D341Med (cell line): ENCODE data around the gene CNN2.
"Not testable (repeated sequence)": the region's sequence is repeated elsewhere in the genome, so short reads cannot be mapped to it uniquely, and the experiment has no call there.

Experiments used
- DNase-seq: peaks from one replicate; pipeline ENCODE4 v3.0.0; 2012; ENCODE audit warnings: low spot score

CNN2 gene

GRCh38 chr19:1010586-1011510 is 15.6 kb upstream of the CNN2 start:
- DNase-seq = no peak

DNA sequence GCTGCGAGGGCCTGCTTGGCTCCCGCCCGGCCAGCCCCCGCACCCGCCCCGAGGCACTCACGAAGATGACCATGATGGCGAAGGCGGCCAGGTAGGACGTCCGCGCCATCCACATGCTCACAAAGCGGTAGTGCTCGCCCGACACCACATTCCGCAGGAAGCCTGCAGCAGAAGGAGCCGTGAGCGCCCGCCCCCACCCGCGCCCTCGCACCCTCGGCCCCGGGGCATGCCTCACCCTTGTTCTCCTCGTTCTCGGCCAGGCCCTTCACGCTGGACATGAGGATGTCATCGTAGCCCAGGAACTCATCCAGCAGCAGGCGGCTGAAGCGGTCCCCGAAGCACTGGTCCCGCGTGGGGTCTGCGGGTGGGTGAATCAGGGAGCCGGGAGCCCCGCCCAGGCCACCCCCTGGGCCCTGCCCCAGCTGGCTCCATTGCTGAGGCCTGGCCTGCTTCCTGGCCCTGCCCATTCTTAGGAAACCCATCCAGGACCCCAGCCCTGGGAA is 14.5 kb upstream of the CNN2 start:
- DNase-seq = no peak

GRCh38 chr19:1012334-1012733 is 14.1 kb upstream of the CNN2 start:
- no peak for DNase-seq

DNA sequence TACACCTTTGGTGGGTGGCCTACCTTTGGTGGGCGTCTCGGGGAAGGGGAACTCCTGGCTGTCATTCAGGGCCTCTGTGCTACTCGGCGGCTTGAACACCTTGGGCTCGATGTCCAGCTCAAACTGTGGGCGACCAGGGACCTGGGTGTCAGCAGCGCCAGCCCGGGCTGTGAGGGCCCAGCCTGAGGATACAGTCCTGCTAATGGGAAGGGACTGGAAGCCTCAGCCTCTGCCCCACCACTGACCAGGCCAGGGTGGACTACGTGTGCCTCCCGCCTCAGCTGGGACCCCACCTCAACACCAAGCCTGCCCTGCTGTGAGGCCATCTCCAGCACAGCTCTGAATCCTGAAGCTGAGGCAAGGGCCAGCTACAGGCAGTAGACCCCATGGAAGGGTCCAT is 13.2 kb upstream of the CNN2 start:
- no peak for DNase-seq

DNA sequence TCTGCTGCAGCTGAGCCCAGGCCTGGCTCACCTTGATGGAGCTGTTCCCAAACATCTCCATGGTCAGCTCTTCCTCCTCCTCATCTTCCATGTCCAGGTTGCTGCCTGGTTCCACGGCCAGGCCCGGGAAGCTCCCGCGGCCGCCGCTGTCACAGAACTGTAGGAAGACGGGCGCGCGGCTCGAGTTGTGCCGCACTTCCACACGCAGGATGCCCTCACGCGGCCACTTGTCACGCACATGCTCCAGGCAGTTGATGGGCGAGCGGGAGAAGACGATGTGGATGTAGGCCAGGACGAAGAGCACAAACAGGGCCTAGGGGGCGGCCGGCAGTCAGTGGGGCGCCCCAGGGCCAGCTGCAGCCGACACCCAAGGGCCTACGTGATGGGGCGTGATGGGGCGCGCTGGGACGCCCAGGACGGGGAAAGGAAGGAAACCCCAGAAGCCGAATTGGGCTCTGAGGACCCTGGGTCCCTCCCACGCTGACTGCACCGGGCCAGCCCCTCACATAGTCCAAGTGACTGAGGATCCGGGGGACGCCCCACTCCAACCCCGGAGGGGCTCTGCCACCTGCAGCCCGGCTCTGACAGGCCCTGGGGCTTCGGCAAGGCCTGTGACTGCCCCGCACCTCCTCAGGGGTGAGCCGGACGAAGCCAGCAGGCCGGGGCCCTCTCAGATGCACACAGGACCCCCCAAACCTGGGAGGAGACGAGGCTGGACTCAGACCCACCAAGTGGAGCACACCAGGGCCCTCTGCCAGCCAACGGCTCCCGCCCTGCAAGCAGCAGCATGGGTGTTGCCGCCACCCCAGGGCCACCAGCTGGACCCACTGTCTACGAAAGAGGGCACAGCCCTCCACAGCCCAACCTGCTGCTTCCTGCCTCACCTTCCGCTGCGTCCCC is 12.0 kb upstream of the CNN2 start:
- DNase-seq = no peak

DNA sequence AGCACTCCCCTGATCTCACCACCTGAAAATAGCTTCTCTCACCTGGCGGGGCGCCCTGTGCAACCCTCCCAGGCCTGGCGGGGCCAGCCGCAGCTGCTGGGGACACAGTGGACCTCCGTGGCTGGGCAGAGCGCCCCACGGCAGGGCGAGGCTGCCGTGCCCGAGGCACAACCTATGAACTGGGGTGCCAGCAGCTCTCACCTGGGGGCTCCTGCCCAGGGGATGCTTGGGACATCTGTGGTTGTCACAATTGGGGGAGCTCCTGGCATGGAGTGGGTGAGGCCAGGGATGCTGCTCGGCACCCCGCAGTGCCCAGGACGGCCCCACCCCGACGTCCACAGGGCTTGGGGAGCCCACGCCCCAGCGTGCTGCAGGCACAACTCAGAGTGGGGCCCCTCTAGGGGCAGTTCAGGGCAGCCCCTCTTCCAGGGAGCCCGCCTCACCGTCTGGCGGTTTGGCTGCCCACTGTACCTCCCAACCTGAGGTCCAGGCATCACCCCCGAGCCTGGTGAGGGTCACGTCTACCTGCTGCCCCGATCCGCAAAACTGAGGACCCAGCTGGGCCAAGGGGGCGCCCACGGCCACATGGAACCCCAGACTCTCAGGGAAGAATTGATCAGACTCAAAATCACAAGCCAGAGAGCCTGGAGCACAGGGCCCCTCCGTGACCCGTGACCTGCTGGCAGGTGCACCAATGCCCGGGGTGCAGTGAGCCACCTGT is 11.2 kb upstream of the CNN2 start:
- no peak for DNase-seq

GRCh38 chr19:1015782-1016646 is 10.4 kb upstream of the CNN2 start:
- DNase-seq = no peak

DNA sequence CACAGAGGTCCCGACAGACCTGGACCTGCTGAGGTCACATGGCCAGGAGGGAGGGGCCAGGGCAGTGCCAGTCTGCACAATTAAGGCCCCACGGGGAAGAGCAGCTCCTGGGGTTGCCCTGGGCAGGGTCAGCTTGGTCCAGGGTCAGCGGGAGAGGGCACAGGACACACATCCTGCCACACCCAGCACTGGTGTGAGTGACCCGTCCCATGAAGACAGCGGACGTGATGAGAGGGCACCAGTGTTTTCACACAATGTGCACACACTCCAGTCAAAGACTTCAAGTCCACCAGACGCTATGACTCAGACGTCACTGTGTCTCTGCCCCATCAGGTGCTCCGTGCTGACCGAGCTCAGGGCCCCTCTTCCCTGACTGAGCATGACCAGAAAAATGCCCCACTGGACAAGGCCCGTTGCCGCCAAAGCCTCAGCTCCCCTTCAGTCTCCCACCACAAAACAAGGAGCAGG is 9.7 kb upstream of the CNN2 start:
- no peak for DNase-seq

DNA sequence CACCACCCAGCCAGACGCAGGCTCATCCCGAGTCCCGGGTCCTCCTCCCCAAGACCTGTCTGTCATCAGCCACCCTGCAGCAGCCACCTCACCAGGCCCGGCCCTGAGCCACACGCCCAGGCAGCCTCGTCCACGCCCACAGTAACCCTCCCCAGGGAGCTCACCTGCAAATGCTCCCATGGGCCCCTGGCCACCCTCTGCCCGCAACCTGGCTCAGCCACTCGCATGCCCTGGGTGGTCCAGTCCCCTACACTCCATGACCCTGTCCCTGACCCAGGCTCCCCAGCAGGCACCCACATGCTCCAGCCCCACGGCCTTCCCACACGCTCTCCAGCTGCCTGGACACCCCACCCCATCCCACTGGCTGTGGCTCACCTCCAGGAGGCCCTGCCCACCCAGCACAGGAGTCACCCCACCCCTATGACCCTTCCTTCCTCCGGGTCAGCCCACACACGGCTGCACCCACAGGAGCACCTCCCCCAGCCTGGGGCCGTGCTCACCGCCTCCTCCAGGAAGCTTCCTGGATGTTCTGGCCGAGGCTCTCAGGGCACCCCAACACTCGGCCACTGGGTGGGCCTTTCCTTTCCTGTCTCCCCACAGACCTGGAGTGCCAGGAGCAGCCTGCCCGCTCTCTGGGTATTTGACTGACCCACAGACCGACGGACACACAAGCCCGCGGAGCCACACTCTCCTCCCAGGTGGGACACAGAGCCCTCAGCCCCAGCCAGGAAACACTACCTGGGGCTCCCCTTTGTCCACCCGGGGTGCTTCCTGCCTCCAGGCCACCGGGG is 9.1 kb upstream of the CNN2 start:
- no peak for DNase-seq

- no peak for DNase-seq
Measured at GRCh38 chr19:1017906-1018305, 8.5 kb upstream of the CNN2 start.

DNA sequence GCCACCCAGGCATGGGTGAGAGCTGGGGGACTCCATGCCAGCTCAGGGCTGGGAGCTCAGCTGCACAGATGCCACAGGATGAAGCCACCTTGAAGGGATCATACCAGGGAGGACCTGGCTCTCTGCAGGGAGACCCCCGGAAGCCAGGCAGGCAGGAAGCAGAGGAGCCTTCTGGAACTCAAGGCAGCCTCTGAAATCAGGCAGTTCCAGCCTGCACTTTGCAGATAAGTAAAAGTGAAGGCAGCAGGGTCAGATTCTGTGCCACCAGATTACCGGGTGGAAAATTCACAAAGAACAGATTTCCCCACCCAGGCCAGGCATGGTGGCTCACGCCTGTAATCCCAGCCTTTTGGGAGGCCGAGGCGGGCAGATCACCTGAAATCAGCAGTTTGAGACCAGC is 8.0 kb upstream of the CNN2 start:
- no peak for DNase-seq

DNA sequence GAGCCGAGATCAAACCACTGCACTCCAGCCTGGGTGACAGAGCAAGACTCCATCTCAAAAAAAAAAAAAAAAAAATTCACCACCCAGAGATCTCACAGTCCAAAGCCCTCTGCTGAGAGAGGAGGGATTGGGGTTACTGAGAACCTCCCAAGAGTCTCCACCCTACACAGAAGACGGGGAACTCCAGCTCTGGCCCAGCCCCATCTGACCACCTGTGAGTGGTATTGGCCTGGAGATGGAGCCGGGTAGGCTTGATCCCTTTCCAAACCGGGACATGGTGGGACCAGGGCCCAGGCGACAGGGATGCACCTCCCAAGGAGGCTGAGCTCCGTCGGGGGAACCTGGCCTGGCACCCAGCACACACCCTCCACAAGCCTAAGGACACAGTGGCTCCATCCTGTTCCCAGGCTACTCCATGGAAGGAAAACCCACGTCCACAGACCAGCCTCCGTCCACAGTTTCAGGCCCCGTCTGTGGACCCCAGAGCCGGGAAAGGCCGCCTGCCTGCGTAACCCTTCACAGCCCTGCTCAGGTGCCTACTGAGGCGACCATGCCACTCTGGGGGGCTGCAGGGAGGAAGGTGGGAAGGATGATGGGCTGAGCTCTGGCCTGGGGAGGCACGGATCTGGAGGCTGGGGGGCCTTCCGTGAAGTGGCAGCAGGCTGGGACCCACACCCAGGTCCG is 7.3 kb upstream of the CNN2 start:
- DNase-seq = no peak

DNA sequence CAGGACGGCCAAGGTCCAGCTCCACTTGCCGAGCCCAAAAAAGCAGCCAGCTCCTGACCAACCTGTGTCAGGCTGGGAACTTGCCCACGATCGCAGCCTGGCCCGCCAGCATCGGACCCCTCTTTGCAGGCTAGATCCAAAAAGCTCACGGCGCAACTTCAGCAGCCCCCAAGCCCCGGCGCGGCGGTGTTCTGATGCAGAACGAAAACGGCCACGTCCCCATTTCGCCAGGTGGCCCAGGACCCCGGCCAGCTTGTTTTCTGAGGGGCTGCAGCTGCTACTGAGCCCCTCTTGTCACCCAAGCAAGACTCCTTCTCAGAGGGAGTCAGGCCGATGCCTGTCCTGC is 6.8 kb upstream of the CNN2 start:
- DNase-seq = no peak

DNA sequence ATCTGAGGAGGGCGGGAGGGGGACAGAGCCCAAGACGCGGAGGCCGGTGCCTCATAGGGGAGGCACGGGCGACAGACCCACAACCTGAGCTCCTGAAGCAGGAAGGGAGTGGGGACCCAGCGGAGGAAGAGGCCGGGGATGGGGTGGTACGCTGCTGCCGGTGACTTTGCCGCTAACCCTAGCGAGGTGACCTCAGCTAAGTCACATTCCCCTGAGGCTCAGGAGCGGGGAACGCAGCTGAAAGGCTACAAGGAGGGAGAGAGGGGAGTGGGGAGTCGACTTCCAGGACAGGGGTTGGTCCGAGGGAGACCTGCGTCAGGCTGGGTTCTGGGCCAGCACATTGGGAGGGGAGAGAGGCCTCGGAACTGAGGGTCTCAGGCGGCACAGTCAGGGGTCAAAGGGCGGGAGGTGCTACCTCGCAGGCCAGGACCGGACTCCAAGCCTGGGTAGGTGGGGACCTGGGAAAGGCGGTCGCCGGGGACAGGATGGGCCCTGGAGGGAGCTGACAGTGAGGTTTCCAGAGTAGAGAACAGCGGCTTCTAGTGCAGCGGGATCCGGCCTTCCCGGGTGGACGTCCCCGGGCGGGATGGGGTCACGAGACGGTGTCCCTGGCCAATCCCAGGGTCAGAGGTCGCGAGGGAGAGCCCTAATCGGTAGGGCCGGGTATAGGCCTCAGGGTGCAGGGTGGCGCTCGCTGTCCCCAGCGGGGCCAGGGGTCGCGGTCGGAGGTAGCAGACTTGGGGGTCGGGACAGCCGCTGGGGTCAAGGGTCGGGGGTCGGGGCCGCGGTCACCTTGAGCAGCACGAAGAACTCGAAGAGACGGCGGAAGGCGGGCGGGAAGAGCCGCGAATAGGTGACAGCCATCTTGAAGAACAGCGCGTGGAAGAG is 6.2 kb upstream of the CNN2 start:
- DNase-seq = peak; percentile 49

- DNase-seq = peak; percentile 99
Measured at GRCh38 chr19:1020868-1021425, 5.5 kb upstream of the CNN2 start, which contains the start of gene TMEM259. Gene TMEM259, minus strand, starts transcription at chr19:1021123. Its CDS starts 127 bp downstream, at chr19:1020996.

DNA sequence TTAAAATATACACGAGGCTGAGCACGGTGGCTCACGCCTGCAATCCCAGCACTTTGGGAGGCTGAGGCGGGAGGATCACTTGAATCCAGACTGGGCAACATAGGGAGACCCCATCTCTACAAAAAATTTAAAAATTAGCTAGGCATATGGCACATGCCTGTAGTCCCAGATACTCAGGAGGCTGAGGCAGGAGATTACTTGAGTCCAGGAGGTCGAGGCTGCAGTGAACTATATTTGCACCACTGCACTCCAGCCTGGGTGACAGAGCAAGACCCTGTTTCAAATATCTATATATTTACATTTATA is 2.6 kb upstream of the CNN2 start:
- DNase-seq = not testable (repeated sequence)

GRCh38 chr19:1025080-1025479 is 1.3 kb upstream of the CNN2 start:
- not testable (repeated sequence) for DNase-seq
